Ramos (cell line): Measurements from ENCODE around the gene SEMA6A.

Experiments used
- in situ Hi-C: fragments of 300-500 bp; cut with MboI; formaldehyde crosslinking; loops from one replicate; pipeline ENCODE4 v1.14.3; 2022; ENCODE audit warnings: low sequenced_read_pairs; ENCODE audit not compliant: unreplicated experiment

Gene SEMA6A

GRCh38 chr5:116419258-116419657, 155.4 kb downstream of the SEMA6A start:
- in situ Hi-C loops: no loop called here

DNA sequence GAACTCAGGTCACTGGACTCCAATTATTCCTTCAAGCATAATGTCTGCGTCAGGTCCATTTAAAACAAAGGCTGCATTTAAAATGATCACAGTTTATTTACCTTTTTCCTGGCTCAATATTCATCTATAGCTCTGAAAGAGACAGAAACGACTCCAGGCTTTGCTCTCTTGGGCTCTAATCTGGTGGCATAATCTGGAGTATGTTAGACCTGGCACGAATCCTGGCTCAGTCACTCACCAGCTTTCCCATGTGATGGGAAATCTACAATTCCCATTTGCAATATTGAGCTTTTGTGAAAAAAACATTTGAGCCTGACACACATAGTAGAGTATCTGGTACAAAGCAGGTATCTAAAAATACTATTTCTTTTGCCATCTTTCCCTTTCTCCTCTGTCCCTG, 155.8 kb downstream of the SEMA6A start:
- in situ Hi-C loops: no loop called here

DNA sequence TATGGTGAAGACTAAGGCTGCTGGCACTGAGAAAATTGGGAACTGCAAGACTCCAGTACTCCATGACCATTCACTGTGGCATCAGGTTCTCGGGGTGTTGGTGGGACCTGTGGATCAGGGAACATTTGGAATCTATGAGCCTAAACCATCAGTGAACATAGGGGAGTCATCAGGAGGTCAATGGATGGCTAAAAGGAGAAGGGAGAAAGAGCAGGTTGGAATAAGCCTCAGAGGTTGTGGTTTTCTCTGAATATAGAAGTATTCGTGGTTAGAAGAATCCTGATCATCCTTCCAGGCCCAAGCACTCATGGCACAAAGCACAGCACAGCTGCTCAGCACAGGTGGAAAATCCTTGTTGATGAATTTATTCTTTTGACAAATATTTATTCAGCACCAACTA, 156.6 kb downstream of the SEMA6A start:
- in situ Hi-C loops: no loop called here

DNA sequence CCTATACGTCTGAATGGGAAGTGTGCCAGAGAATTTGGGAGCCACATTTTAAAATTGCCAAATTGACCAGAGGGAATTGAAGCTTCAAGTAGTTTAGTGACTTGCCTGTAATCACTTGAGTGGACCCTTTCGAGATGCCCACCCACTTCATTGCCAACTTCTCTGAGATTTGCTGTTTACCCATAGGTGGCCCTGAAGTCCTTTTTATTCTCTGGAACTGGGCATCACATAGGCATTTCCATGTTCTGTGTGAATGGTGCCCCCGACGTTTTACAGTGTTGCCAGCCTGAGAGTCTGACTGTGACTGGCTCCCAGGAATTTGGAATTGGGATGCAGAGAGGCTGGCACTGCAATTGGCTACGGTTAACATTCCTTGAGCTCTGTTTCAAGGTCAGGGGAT, 158.6 kb downstream of the SEMA6A start:
- in situ Hi-C loops: no loop called here

- in situ Hi-C loops: no loop called here
Observed at GRCh38 chr5:116415182-116415581, 159.4 kb downstream of the SEMA6A start.

- in situ Hi-C loops: no loop called here
Observed at GRCh38 chr5:116411101-116411571, 163.5 kb downstream of the SEMA6A start.

- in situ Hi-C loops: no loop called here
Observed at GRCh38 chr5:116410336-116410890, 164.2 kb downstream of the SEMA6A start.

DNA sequence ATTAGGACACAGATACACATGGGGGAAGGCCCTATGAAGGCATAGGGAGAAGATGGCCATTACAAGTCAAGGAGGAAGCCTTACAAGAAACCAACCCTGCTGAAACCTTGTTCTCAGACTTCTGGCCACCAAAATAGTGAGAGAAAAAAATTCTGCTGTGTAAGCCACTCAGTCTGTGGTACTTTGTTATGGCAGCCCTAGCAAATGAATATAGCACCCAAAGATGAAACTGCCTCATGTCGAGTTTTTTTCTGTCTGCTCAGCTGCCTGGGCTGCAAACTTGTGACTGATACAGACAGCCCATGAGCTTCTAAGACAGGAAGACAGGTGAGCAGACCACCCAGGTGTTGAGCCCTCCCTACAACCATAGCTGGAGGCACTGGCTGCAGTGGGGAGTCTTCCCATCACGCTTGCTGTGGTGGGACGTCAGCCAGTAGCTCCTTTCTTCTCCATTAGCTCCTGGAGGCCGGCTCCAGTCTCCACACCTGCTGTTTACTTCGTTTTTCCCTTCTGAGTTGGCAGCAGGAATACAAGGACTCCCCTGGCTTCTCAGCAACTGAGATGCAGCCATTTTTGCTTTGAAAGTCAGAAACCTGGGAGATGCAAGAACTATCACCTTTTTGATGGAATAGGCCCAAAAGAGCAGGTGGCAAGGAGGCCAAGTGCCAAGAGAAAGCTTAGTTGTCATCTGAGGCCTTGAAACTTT, 164.9 kb downstream of the SEMA6A start:
- in situ Hi-C loops: no loop called here

DNA sequence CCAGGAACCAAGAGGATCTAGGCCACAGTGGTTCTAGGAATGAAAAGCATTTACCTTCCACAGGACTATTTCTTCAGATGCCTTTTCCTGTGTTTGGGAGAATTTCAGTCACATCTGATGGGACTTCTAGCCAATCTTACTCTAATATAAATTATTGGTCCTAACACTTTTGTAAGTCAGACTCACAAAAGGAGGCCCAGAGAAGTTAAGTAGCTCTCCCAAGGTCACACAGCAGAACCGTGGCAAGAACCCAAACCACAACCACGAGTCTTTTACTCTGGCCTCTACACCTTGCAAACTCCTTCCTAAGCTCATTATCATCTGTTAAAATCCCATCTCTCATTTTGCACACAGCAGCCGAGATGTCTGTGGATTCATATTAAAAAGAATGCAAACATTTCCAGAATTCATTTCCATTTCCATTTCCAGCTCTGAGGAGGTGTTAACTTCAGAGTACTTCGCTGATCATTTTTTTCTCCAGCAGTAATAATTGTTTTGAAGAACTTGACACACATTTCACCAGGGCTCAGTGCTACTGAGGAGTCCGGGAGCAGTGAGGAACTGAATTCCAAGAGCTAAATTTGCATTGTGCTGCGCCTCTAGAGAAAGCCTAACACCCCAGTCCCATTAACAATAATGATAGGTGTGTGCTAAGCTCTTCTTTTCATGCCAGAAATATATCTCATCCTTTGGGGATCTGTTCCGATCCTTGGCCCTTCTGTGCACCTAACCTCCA, 168.1 kb downstream of the SEMA6A start:
- in situ Hi-C loops: no loop called here

DNA sequence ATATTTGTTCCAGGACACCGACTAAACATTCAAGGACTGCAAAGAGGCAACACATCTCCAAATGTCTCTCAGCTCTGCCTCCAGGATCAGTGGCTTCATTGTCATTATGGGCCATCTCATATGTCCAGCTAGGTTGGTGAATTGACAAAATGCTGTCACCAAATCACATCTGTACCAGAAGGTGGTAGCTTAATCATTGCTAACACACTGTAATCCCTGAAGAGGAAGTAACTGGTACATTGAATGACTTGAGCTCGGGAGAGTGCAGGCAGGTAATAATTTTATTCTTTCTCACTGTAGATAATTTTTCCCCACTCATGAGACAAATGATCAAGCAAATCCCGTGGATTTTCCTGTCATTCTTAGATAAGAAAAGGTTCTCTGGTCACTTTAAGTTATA, 169.8 kb downstream of the SEMA6A start:
- in situ Hi-C loops: no loop called here

GRCh38 chr5:116404016-116404415, 170.6 kb downstream of the SEMA6A start:
- in situ Hi-C loops: no loop called here

DNA sequence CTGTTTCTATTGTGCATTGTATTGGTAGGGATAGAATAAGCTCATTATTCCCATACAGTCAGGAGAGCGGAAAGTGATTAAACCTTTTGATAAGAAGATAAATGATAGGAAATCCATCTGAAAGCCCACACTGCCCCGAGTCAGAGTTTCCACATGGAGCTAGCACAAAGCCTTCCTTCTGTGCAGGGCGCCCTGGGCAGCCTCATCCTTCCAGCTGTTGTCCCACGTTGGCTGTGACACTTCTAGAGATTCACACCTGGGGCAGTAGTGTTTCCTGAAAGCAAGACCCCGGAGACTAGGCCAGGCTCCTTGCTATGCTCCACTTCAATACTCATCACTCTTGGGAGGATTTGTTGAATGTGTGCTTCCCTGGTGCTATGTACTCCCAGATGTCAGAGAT, 172.4 kb downstream of the SEMA6A start:
- in situ Hi-C loops: no loop called here

GRCh38 chr5:116401576-116401975, 173.0 kb downstream of the SEMA6A start:
- in situ Hi-C loops: no loop called here

GRCh38 chr5:116396476-116397099, 178.0 kb downstream of the SEMA6A start:
- in situ Hi-C loops: no loop called here

- in situ Hi-C loops: no loop called here
Observed at GRCh38 chr5:116395631-116396203, 178.9 kb downstream of the SEMA6A start.

GRCh38 chr5:116395226-116395625, 179.4 kb downstream of the SEMA6A start:
- in situ Hi-C loops: no loop called here

DNA sequence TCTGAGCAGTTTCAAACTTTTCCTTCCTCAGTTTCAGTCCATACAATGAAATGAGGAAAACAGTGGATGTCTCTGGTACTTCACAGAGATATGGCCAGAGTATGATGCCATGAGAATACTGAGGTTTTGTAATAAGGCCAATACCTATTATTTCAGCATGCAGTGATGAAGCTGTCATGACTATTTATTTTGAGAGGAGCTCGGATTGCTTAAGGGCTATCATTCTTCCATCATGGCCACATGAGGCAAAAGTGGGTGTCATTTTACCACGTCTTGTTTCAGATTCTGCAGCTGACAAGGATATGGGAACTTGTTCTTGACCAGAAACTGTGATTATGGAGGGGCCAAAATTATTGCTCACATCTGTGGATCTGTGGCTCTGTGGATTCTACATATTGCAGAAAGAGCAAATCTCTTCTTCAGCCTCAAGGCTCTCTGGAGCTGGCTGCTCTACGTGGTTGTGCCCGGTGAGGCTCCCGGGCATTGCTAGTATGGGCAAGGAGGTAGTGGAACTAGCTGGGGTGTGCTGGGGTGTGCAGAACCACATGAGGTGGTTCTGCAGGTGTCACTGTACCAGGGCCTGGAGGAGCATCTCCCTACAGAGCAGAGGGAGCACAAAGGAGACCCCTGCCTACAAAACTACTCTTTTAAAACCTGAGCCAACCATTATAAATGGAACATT, 180.3 kb downstream of the SEMA6A start:
- in situ Hi-C loops: no loop called here
